GM18505 (cell line): Measurements from ENCODE around the gene MOSPD3.
"Not testable (repeated sequence)": the region's sequence is repeated elsewhere in the genome, so short reads cannot be mapped to it uniquely, and the experiment has no call there.

ENCODE experiments used
- ATAC-seq: cut with Tn5 transposase; IDR thresholded peaks from one replicate; pipeline ENCODE4 v1.9.1; 2021; ENCODE audit not compliant: unreplicated experiment
- POLR2A ChIP-seq: IDR thresholded peaks from 4 replicates; pipeline ENCODE4 v1.6.1; 2011; ENCODE audit warnings: borderline replicate concordance; ENCODE audit not compliant: insufficient read depth, insufficient read length; ENCODE audit errors: extremely low read depth

Gene MOSPD3, protein sequence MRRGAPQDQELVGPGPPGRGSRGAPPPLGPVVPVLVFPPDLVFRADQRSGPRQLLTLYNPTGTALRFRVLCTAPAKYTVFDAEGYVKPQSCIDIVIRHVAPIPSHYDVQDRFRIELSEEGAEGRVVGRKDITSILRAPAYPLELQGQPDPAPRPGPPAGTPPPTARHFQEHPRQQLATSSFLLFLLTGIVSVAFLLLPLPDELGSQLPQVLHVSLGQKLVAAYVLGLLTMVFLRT

DNA sequence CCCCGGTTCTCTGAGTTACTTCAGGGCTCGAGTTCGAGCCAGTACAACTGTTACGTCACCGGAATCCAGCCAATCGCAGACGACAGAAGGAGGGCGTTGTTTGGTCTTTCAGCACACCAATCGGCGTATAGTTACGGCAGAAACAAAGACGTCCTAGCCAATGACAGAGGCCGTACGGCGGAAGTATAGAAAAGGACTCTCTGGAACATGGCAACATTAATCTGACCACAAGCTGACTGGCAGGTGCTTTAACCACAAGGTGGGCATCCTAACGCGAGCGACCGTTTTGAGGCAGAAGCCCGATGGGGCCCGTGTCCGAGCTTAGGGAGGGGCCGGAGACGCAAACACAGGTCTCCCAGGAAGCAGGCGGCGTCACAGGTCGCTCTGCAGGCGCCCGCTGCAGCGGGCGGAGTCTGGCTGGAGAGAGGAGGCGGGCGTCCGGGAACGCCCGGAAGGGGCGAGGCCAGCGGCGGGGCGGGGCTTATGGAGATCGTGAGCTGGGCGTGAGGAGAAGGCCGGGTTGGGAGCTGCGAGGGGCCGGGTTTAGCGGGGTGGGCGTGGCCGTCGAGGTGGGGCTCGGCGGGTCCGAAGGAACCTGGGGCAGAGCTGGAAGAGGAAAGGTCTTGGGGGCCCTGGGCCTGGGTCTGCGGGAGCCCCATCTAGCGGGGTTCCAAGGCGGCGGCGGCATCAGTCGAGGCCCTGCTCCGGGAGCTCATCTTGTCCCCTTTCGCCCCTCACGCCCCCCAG is at the start of gene MOSPD3:
TSS of gene MOSPD3 (plus strand) at position 558 of the 747 bp plus-strand sequence. CDS start 252 bp downstream, outside the sequence.
- ATAC-seq: peak; percentile 88
- peak; percentile 92 for TF ChIP-seq POLR2A

DNA sequence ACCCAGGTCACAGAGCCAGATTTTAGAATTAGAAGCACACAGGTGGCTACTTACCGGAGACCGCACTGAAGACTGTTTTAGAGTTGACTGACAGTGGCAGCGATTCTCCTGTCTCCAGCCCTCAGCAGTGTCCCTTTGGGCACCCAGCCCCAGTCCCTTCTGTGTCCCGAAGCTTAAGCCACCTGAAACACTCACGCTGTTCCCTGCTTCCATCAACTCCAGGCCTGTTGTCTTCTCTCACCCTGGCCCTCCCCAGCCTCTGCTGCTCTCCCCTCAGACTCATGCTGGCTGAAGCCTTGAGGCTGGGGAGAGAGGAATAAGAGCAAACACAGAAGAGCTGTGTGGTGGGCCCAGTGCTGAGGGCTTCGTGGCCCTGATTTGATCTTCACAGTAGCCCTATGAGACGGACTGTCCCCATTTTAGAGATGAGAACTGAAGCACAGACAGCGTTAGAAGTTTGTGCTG is 49.2 kb upstream of the MOSPD3 start:
- TF ChIP-seq POLR2A: no peak
- no peak for ATAC-seq

DNA sequence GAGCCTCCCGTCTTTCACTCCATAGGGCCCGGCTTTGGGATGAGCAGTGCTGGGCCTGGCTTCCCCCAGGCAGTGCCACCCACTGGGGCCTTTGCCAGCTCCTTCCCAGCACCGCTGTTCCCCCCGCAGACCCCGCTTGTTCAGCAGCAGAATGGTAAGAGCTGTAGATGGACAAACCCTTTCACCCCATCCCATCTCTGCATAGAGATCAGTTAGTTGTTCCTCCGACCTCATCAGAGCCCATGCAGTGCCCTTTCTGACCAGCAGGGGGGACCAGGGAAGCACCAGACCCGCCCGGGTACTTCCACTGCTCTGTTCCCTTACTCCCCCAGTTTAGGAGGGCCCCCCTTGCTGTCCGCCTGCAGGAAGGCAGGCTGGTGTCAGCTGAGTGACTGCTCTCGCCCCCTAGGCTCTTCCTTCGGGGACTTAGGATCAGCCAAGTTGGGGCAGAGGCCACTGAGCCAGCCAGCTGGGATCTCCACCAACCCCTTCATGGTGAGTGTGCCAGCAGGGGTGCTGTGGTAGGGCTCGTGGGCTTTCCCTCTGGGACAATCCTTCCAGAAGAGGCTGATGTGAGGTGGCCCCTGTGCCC is 48.4 kb upstream of the MOSPD3 start:
- no peak for TF ChIP-seq POLR2A
- no peak for ATAC-seq

DNA sequence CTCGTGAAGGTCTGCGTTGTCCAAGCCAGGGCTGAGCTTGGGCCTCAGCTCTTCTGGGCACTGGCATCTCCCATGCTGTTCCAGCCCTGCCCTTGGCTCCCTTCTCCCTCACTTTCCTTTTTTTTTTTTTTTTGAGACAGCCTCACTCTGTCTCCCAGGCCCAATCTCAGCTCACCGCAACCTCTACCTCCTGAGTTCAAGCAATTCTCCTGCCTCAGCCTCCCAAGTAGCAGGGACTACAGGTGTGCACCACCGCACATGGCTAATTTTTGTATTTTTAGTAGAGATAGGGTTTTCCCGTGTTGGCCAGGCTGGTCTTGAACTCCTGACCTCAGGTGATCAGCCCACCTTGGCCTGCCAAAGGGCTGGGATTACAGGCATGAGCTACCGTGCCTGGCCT is 47.9 kb upstream of the MOSPD3 start:
- ATAC-seq: not testable (repeated sequence)

DNA sequence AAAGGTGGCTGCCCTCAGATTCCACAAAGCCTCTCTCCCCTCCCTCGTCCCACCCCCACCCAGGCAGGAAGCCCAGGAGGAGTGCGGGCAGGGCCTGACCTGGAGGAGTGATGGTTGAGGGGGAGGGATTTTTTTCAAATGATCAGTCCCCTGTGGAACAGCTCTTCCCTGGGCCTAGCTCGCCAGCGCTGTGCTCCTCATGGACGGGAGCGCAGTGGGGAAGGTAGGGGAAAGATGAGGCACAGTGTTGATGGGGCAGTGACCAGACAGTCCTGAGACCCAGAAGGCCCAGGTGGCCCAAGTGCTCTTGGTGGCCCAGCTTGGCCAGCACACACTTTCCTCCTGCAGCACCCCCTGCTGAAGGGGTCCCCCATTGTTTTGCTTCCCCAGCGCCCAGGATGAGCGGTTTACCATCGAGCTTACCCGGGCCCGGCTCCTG is 47.2 kb upstream of the MOSPD3 start:
- no peak for ATAC-seq
- no peak for TF ChIP-seq POLR2A

DNA sequence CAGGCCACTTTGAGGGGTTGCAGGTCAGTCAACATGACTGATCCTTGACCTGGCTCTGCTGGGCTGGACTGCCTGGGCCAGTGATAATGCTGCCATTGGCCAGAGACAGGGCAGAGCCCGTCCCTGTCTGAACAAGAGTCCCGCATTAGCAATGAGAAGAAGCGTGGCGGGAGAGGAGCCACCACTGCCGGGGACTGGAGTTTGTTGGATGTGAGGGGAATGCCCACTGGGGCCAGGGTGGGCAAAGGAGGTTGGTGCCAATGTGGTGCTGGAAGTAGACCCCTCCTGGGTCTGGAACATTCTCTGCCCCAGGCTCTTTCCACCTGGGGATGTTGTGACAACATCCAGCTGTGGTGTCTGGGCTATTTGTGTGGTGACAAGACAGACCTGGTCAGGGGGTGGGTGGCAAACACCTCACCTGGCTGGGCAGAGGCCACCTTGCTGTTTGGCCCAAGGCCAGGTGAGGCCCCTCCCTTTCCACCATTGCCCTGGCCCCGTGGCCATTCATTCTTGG is 46.3 kb upstream of the MOSPD3 start:
- TF ChIP-seq POLR2A: no peak
- no peak for ATAC-seq

DNA sequence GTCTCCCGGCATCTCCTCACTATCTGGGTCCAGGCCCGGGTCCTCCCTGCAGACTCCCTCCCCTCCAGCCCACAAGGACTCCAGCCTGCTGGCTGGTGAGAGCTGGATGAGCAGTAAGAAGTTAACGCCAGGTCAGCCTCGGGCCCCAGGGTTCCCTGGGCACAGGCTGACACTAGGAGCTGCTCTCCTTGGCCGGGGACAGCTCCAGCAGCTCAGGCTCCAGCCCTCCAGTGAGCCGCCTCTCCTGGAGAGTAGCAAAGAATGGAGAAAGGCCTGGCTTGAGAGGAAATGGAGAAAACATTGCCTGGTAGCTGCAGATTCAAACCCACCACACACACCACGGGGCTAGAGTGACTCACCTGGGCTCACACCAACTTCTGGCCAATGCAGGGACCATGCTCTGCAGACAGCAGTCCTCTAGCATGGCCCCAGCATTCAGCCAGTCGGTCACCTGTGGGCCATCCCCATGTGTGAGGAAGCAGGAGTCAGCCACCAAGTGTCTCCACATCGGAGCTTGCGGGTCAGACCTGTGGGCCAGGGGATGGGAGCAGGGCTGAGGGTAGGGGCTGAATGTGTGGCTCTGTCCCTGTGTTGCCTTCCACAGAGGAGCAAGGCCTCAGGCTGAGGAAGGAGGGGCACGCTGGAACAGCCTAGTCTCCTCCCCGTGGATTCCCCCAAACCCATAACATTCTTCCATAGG is 45.2 kb upstream of the MOSPD3 start:
- no peak for ATAC-seq
- no peak for TF ChIP-seq POLR2A

DNA sequence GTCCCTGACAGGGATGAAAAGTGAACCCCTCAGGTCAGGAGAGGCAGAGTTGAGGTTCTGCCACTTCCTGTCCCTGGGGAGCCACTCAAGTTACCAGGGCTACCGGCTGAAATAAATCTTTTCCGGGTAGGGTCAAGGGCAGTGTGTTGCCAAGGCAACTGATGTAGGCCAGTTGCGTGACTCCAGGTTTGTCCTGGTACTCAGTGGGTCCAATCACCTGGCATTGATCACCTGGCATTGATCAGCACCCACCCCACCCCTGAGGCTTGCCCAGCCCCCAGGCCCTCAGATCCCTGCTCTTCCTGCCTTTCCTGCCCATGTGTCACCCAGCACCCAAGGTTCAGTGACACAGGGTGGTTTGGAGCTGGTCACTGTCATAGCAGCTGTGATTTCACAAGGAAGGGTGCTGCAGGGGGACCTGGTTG is 44.6 kb upstream of the MOSPD3 start:
- no peak for TF ChIP-seq POLR2A
- no peak for ATAC-seq

DNA sequence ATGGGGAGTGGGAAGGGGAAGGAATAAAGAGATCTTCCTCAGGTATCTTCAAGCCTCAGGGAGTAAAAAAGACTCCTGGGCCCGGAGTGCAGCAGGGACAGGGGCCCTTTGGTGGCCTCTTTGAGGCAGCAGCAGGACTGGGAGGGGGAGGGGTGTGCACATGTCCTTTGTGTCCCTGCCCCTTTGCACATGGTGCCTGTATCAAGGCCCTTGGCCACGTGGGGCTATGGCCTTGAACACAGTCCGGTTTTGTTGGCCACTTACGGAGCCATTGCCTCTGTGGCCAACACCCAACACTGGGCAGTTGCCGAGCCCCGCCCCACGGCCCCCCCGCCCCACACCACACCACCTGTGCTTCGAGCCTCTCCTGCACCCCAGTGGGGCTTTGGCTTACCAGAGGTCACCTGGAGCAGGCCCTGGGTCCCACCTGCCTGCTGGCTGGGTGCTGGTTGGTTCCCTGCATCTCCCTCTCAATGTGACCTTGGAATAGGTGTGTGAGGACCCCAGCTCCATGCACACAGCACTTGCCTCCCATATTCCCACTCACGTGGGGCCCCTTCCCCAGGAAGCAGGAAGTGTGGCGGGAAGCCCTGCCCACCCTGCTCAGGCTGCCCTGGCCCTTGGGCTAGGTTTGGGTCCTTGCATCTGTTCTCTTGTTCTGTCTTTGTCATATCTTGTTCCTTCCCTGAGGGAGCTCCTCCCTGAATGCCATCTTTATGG is 44.0 kb upstream of the MOSPD3 start:
- peak; percentile 46 for TF ChIP-seq POLR2A
- no peak for ATAC-seq

DNA sequence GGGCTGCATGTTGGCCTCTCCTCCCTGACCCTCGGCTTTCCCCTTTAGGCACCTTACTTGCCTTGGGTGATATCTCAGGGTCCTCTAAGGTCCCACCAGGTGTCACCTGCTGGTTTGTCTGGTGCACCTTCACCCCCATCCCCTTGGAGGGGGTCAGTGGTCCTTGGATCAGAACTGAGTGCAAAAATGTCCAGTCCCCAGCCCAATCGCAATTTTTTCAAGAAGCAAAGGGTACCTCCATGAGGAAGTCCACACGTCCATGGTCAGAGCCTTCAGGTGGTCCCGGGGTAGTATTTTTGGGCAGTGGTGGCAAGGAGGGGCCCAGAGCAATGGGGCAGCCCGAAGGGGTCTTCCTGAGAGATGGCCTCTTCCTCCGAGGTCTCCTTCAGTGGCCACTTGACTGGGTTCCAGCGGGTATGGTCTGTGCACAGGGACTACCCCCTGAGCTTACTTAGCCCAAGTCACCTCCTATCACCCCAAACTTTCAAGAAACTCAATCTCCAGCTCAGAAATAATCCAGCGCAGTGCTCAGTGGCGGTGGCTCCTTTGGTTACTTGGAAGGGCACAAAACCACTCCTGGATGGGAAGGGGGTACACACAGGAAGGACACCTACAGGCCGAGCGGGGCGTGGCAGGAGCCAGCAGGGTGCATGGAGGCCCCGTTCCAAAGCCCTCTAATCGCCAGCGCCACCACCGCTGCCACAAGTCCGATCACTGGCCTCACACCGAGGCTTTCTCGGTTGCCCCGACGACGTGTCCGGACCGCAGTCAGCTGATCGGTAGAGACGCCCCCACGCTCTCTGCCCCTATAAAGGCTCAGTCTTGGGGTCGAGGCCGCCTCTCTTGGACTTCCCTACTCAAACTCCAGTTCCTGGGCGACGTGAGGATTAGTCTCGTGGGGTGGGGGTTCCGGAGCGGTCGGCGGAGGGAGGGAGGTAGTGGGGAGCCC is 43.2 kb upstream of the MOSPD3 start:
- no peak for ATAC-seq
- no peak for TF ChIP-seq POLR2A

DNA sequence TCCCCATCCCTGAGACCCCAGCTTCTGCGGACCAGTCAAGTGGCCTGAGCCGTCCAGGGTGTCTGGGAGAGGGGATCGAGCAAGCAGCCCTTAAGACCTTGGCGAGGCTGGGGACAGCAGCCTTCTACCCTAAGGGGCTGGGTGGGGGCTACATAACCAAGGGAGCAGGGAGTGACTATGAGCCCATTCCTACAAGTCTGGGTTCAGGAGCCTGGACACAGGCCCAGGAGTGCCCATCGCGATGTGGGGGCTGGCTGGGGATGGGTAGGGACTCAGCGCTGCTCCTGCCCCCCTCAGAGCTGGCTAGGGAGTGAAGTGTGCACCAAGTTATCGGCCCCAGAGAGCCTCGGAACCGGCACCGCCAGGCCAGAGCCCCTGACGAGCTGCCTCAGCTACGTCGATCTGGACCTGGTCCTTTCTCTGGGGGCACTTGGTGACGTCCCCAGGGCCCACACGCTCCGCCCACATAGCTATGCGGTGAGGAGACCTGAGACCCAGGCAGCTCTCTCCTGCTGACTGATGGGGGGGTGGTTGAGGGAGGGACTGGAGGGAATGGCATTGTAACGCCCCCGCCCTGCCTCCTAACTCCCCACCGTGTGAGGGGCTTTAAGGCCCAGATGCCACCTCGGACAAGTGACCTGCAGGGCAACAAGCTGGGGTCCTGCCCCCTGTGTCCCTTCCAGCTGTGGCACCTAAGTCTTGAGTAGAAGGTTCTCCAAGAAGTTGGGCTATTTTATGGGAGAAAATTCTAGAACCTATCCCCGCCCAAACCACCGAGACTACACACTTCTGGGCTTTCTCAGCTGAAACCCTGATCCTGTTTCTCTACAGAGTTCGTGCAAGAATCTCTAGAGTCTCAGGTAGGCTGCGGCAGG is 41.1 kb upstream of the MOSPD3 start:
- TF ChIP-seq POLR2A: peak; percentile 11
- no peak for ATAC-seq
